NCI-H748 (cell line): ENCODE data around the gene OPCML.

Source experiments
- DNase-seq: peaks from one replicate; lab custom pipeline; 2025; ENCODE audit not compliant: unreplicated experiment; lab: John Stamatoyannopoulos, UW

Gene OPCML

GRCh38 chr11:133362156-133362555 lies 170.1 kb downstream of the OPCML start:
- no peak for DNase-seq

- no peak for DNase-seq
These were observed 170.7 kb downstream of the OPCML start for GRCh38 chr11:133361689-133361994.

- no peak for DNase-seq
These were observed 171.2 kb downstream of the OPCML start for GRCh38 chr11:133360860-133361688.

- no peak for DNase-seq
These were observed 177.2 kb downstream of the OPCML start for GRCh38 chr11:133355095-133355494.

GRCh38 chr11:133354069-133354468 lies 178.2 kb downstream of the OPCML start:
- DNase-seq = no peak

- DNase-seq = no peak
These were observed 182.3 kb downstream of the OPCML start for GRCh38 chr11:133350045-133350444.

- no peak for DNase-seq
These were observed 184.3 kb downstream of the OPCML start for GRCh38 chr11:133347988-133348387.

- DNase-seq = peak; percentile 4
These were observed 186.2 kb downstream of the OPCML start for GRCh38 chr11:133346137-133346536.

GRCh38 chr11:133343951-133344350 lies 188.3 kb downstream of the OPCML start:
- peak; percentile 73 for DNase-seq

- DNase-seq = no peak
These were observed 192.7 kb downstream of the OPCML start for GRCh38 chr11:133339495-133340140.

GRCh38 chr11:133338588-133338987 lies 193.7 kb downstream of the OPCML start:
- no peak for DNase-seq

GRCh38 chr11:133337951-133338418 lies 194.3 kb downstream of the OPCML start:
- peak; percentile 72 for DNase-seq

- peak; percentile 76 for DNase-seq
These were observed 195.1 kb downstream of the OPCML start for GRCh38 chr11:133337193-133337592.

- no peak for DNase-seq
These were observed 201.3 kb downstream of the OPCML start for GRCh38 chr11:133331031-133331430.

- DNase-seq = no peak
These were observed 205.5 kb downstream of the OPCML start for GRCh38 chr11:133326849-133327248.

GRCh38 chr11:133326332-133326731 lies 206.0 kb downstream of the OPCML start:
- DNase-seq = no peak

GRCh38 chr11:133325711-133326110 lies 206.6 kb downstream of the OPCML start:
- no peak for DNase-seq

GRCh38 chr11:133323354-133323753 lies 208.9 kb downstream of the OPCML start:
- no peak for DNase-seq

- DNase-seq = peak; percentile 41
These were observed 214.1 kb downstream of the OPCML start for GRCh38 chr11:133318221-133318620.

- DNase-seq = no peak
These were observed 221.1 kb downstream of the OPCML start for GRCh38 chr11:133311230-133311629.

GRCh38 chr11:133306019-133306418 lies 226.3 kb downstream of the OPCML start:
- DNase-seq = no peak

- peak; percentile 83 for DNase-seq
These were observed 226.9 kb downstream of the OPCML start for GRCh38 chr11:133305208-133305956.
